BE2C (cell line): ENCODE data around the gene PPIP5K2.

Experiments used
- DNase-seq: peaks from one replicate; pipeline ENCODE4 v3.0.0-alpha.2; 2020
- H3K27me3 ChIP-seq: fragments of 250-450 bp; sonication (Bioruptor Pico); 2 replicates; pipeline ENCODE4 v1.5.1; 2020; ENCODE audit warnings: mild to moderate bottlenecking
- H3K36me3 ChIP-seq: fragments of 250-450 bp; sonication (Bioruptor Pico); 2 replicates; pipeline ENCODE4 v1.5.1; 2020; ENCODE audit warnings: mild to moderate bottlenecking
- H3K4me1 ChIP-seq: fragments of 250-450 bp; sonication (Bioruptor Pico); 2 replicates; pipeline ENCODE4 v1.5.1; 2020
- H3K4me3 ChIP-seq: 2 replicates; pipeline ENCODE4 v1.5.1; 2011; ENCODE audit warnings: low read depth, low read length
- H3K9me3 ChIP-seq: fragments of 250-450 bp; sonication (Bioruptor Pico); 2 replicates; pipeline ENCODE4 v1.5.1; 2020
- CTCF ChIP-seq: IDR thresholded peaks from 2 replicates; pipeline ENCODE4 v1.5.1; 2012; ENCODE audit warnings: mild to moderate bottlenecking, low read depth, low read length

Gene PPIP5K2

GRCh38 chr5:103127292-103127817, 7.3 kb downstream of the PPIP5K2 start:
- DNase-seq, result no peak
- H3K27me3 ChIP-seq, result no peaks in the 10 kb centered on the region
- no peaks in the 10 kb centered on the region for H3K36me3 ChIP-seq
- no peak overlapping the region for H3K4me3 ChIP-seq
- no peaks in the 10 kb centered on the region for H3K9me3 ChIP-seq
- TF ChIP-seq CTCF, result no peak
- H3K4me1 ChIP-seq, result no peaks in the 10 kb centered on the region

DNA sequence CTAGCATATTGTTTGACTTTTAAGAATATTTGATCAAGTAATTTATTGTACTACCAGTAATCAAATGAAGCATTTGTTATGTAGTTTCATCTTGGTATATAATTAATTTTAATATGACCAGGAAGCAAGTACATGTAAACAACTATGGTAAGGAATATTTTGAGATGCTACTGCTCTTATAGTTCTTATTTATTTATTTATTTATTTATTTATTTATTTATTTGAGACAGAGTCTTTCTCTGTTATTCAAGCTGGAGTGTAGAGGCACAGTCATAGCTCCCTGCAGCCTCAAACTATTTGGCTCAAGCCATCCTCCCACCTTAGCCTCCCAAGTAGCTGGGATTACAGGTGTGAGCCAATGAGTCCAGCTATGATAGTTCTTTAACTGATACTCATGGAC, 8.1 kb downstream of the PPIP5K2 start:
- Histone ChIP-seq H3K27me3 (no peaks in the 10 kb centered on the region), H3K4me1 (no peaks in the 10 kb centered on the region), H3K36me3 (no peaks in the 10 kb centered on the region), H3K9me3 (no peaks in the 10 kb centered on the region), H3K4me3 (no peak overlapping the region)
- TF ChIP-seq CTCF, result no peak
- no peak for DNase-seq

DNA sequence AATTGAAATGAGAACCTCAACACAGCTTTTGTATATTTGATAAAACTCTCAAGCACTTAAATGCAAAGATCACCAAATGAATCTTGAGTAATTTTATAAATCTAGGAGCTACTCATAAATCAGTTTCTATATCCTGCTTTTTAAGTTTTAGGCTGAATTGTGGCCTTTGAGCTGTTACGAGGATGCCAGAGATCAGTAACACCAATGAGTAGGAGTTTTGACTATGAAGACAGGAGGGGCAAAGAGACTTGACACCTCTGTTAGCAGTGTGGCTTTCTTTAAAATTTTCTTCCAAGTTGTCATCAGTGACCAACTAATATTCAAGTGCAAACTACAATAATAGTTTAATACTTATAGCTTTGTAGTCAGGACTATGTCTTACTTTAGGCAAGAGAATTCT, 12.6 kb downstream of the PPIP5K2 start:
- no peak for DNase-seq
- Histone ChIP-seq H3K4me1 (no peaks in the 10 kb centered on the region), H3K4me3 (no peak overlapping the region), H3K9me3 (no peaks in the 10 kb centered on the region), H3K36me3 (no peaks in the 10 kb centered on the region), H3K27me3 (no peaks in the 10 kb centered on the region)
- no peak for TF ChIP-seq CTCF

DNA sequence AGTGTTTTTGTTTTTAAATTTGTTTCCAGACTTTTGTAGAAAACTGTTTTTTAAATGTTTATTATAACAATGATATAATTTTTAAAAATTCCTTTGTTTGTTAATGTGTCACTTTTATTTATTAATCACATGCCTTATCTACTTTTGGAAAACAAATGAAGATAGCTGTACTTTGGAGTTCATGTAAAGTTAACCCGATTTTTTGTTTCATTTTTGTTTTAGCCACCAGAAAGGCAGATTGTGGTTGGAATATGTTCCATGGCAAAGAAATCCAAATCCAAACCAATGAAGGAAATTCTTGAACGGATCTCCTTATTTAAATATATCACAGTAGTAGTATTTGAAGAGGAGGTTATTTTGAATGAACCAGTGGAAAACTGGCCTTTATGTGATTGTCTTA, 13.1 kb downstream of the PPIP5K2 start:
- Histone ChIP-seq H3K4me3 (no peak overlapping the region), H3K9me3 (no peaks in the 10 kb centered on the region), H3K4me1 (no peaks in the 10 kb centered on the region), H3K36me3 (no peaks in the 10 kb centered on the region), H3K27me3 (no peaks in the 10 kb centered on the region)
- DNase-seq, result no peak
- TF ChIP-seq CTCF, result no peak

DNA sequence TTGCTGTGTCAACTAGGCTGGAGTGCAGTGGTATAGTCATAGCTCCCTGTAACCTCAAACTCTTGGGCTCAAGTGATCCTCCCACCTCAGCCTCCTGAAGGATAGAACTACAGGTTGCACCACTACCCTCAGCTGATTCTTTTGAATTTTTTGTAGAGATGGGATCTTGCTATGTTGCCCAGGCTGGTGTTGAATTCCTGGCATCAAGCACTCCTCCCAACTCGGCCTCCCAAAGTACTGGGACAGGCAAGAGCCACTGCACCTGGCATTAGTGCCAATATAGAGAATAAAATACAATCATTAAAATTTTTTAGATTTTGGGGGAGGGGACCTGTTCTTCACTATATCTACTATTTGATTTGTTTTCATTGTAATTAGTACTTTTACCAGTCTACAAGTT, 15.4 kb downstream of the PPIP5K2 start:
- H3K4me3 ChIP-seq, result no peak overlapping the region
- H3K9me3 ChIP-seq, result no peaks in the 10 kb centered on the region
- H3K36me3 ChIP-seq, result no peaks in the 10 kb centered on the region
- no peak for TF ChIP-seq CTCF
- H3K4me1 ChIP-seq, result no peaks in the 10 kb centered on the region
- no peaks in the 10 kb centered on the region for H3K27me3 ChIP-seq
- DNase-seq, result no peak

- Histone ChIP-seq H3K27me3 (no peaks in the 10 kb centered on the region), H3K9me3 (no peaks in the 10 kb centered on the region), H3K4me1 (no peaks in the 10 kb centered on the region), H3K36me3 (no peaks in the 10 kb centered on the region), H3K4me3 (no peak overlapping the region)
- no peak for TF ChIP-seq CTCF
- no peak for DNase-seq
These were observed 18.1 kb downstream of the PPIP5K2 start for GRCh38 chr5:103138202-103138690.
